Skin of body (tissue), 2 donors: ENCODE data around the gene MAP3K13. TPM values are rescaled to one million over a fixed set of nuclear protein-coding genes. Genes with fewer than 3 reads are reported as not detected.
"Not testable (repeated sequence)": the region's sequence is repeated elsewhere in the genome, so short reads cannot be mapped to it uniquely, and the experiment has no call there.

ENCODE experiments used
- DNase-seq: peaks from one replicate; lab custom pipeline; 2025; lab: John Stamatoyannopoulos, UW
- total RNA-seq: library from RNA; depleted of rRNA; stranded (reverse); fragments of >200 nt; gene quantifications from one replicate; pipeline ENCODE4 v1.2.3, GENCODE V29; 2014

Gene MAP3K13
- total RNA-seq, 1 donor from 2014 or later: 18.9 TPM

DNA sequence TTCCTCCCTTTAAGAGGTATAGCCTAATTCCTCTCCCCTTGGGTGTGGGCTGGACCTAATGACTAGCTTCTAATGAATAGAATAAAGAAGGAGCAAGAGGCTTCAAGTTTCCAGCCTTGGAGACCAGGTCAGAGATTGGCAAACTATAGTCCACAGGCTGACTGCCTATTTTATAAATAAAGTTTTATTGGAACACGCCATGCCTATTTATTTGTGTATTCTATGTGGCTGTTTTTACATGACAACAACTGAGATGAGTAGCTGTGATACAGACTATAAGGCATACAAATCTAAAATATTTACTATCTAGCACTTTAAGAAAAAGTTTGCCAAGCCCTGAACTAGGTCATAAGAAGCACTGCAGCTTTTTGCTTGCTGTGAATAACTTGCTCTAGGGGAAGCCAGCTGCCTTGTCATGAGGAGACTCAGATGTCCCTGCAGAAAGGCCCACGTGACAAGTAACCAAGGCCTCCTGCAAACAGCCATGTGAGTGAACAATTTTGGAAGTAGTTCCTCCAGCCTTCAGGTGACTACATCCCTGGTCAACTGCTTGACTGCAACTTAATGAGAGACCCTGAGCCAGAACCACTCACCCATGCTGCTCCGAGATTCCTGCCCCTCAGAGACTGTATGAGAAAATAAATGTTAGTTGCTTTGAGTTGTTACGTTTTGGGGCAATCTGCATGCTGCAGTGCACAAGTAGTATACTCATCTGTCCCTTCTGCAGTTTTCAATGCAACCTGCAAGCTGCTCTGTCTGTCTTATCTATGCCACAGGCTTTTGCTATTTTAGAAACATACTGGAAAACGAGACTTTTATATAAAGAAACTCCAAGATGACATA lies 21.1 kb upstream of the MAP3K13 start:
- no peak for DNase-seq

DNA sequence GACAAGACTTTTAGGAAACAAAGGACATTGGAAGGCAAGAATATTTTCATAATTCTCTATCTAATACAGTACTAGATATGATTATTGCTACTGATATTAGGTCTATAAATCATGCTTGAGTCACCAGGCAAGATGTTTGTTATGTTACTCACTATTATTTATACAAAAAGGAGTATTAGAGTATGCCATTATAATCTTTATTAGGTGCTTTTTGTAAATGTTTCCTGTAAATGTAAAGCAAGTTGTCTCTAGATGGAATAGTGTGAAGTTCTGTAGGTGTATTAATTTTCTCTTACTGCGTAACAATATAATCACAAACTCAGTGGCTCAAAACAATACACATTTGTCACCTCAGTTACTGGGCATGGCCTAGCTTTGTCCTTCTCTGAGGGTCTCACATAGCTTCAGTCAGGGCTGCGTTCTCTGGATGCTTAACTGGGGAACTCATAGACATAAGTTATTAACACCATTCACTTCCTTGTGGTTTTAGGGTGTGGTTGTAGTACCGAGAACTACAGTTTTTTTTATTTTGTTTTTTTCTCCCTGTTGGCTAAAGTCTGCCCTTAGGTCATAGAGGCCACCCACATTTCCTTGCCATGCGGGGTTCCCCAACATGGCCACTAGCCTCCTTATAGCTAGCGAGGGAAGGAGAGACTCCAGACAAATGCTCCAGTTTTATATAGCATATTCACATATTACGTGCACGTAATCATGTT lies 20.3 kb upstream of the MAP3K13 start:
- no peak for DNase-seq

DNA sequence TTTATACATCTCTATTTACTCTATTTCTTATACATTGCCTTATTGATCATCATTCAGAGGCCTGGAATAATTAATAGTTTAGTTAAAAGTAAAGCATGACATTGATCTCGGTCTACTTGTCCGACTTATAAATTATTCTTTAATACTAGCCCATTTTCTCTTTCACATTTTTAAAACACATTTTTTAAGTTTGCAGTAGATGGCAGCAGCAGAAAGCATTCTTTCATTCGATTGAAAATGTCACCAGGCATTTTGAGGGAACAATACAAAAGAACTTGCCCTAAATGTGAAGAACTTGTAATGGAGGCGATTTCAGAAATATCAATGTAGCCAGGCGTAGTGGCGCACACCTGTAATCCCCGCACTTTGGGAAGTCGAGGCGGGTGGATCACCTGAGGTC lies 15.5 kb upstream of the MAP3K13 start:
- no peak for DNase-seq

DNA sequence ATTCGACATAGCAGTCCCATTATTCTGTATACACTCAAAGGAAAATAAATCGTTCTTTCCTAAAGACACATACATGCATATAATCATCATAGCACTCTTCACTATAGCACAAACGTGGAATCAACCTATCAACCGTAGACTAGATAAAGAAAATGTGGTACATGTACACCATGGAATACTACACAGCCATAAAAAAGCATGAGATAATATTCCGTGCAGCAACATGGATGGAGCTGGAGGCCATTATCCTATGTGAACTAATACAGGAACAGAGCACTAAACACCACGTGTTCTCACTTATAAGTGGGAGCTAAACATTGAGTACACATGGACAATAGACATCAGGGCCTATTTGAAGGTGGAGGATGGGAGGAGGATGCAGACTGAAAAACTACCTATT lies 12.1 kb upstream of the MAP3K13 start:
- no peak for DNase-seq

DNA sequence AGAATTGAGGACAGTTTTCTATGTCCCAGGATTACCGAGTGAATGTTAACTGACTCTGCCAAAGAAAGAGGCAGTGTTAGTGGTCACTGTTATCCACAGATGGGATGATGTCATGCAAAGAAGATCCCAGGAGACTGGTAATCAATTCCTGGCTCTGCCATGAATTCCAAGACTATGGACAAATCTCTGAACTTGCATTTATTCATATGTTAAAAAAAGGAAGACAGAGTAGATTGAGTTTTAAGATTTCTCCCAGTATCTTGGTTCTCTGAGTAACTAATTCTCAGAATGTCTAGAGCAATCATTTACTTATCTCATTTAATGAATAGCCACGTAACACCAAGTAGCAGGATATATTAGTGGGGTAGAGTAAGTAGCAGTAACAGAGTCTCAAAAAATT lies 11.5 kb upstream of the MAP3K13 start:
- DNase-seq: no peak

DNA sequence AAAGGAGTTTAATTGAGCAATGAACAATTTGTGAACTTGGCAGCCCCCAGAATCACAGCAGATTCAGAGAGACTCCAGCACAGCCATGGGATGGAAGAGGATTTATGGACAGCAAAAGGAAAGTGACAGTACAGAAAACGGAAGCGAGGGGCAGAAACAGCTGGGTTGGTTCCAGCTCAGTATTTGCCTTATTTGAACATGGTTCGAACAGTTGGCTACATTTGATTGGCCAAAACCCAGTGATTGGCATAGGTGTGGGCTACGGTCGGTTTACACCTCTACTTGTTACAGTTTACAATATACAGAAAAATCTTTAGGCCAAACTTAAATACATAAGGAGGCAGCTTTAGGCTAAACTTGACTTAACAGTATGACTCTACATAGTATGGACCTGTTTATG lies 9.7 kb upstream of the MAP3K13 start:
- no peak for DNase-seq

DNA sequence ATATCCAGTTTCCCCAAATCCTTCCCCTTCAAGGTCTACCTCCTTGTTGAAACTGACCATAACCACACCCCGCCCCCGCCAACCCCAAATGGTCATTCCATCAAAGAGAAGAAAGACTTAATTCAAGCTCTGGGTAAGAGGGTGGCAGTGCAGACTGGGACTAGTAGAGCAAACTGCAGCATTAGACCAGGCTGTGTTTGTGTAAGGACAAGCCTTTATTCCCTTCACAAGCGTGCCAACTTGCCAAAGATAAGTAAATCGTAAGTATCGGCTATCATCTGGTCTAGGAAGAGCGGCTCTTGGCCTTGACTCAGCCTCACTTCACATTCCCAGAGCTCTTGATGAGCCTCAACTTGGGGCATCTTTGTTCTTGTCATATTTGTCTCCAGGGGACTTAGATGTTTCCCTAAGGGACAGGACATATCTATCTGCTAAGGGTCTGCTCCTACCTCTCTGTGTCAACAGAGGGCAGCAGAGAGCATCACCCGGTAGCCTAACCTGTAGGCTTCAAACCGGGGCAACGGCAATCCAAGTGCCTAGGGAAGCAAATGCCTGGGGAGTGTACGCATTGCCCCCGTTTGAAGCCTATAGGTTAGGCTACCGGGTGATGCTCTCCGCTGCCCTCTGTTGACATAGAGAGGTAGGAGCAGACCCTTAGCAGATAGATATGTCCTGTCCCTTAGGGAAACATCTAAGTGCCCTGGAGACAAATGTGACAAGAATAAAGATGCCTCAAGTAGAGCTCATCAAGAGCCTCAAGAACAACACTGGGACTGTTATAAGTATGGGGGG lies 8.9 kb upstream of the MAP3K13 start:
- DNase-seq: no peak

DNA sequence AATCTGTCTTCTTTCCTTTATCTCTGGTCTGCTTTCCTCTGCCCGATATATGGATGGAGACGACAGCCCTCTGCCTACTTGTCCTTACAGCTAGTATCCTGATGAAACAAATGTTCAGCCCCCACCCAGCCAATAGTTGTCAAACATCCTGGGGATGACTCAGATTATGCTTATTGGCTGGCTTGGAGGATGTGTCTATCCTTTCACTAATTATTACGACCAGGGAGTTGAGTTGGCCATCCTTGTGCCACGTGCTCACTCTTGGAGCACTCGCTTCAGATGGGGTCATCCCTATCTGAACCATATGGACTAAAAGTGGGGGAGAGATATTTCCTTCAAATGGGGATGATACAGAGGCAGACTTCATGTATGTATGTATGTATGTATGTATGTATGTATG lies 6.4 kb upstream of the MAP3K13 start:
- DNase-seq: no peak

DNA sequence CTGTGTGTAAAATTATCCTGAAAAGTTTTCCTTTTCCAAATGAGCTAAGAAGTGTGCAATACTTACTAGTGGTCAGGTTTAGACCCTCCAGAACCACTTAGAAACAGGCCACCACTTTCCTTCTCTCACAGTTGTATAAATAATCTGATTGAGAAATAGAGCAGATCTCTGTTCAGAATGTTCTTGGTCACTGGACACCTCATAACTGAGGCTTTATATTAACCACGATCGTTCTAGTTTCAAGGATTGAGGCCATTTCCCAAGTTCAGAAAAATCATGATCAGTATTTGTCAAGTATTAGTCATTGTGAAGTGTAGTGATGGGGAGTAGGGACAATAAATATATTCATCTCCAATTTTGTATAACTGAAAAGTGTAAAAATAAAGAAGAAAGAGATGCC lies 1.0 kb upstream of the MAP3K13 start:
- no peak for DNase-seq

DNA sequence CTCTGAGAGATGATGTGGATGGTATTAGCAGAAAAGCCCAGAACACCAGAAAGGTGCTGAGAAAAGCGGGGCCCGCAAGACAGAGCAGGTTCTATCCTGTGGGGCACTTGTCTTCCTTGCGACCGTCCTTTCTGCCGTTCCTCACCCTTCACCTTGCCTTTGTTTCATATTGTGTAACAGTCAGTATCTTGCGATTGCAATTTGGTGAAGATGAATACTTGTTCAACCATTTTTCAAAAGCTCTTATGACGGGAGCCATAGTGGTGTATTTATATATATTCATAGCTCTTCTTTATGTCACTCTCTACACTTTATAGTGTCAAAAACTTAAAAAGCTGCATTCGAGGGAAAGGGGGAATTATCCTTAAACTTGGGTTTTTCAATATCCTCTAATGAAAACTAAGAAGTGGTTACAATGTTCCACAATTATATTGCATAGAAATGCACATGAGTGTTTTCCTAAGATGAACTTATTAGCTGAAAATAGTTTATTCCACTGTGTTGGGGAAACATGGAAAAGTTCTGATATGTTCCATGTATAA lies 797 bp downstream of the MAP3K13 start:
- DNase-seq: no peak

DNA sequence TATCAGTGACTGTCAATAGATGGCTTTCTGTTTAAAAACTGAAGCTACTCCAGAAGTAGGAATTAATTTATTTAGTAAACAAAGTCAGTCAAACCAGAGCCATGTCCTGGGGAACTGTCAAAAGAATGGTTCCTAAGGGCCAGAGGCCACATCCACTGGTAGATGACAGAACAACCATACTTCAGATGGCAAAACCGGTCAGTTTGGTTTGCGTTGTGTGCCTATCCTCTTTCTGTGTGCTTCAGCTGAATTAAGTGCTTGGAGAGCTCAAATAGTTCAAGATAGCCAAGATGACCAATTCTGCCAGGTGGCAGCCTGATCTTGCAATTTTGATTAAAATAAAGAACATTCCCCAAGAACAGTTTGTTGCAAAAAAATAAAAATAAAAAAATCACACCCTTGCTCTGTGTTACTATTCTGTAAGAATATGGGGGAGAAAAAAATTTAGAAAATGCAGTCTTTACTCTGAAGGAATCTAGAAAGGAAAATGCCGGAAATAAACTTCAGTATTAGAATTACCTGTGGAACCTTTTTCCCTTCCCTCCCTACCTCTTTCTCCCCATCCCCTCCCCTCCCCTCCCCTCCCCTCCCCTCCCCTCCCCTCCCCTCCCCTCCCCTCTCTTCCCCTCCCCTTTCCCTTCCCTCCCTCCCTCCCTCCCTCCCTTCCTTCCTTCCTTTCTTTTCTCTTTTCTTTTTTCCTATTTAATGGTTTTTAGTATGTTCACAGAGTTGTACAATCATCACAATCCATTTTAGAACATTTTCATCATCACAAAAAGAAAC lies 2.5 kb downstream of the MAP3K13 start:
- DNase-seq: no peak

DNA sequence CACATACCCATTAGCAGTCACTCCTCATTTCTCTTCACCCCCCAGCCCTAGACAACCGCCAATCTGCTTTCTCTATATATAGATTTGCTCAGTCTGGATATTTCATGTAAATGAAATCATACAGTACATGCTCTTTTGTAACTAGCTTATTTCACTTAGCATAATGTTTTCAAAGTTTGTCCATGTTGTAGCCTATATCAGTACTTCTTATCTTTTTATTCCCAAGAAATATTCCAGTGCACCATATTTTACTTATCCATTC lies 3.1 kb downstream of the MAP3K13 start:
- DNase-seq: no peak

DNA sequence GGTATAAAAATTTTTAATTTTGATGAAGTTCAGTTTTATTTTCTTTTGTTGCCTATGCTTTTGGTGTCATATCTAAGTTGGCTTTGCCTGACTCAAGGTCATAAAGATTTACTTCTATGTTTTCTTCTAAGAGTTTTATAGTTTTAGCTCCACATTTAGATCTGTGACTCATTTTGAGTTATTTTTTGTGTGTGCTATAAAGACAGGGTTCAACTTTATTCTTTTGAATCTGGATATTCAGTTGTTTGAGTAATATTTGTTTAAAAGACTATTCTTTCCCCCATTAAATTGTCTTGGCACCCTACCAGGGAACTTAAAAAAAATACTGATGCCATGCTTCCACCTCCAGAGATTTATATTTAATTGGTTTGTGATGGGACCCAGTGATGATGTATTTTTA lies 4.0 kb downstream of the MAP3K13 start:
- no peak for DNase-seq

DNA sequence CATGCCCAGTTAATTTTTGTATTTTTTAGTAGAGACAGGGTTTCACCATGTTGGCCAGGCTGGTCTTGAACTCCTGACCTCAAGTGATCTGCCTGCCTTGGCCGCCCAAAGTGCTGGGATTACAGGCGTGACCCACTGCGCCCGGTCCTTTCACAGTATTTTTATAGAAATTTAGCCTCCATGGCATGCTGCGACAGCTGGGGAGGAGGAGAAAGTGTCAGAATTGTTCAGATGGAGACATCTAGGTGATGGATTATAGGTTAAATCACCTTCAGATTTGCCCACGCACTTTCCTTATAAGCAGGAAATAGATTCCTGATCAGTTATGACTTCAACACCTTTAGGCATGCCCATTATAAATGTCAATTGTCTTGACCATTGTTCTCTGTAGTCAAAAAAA lies 7.4 kb downstream of the MAP3K13 start:
- not testable (repeated sequence) for DNase-seq

DNA sequence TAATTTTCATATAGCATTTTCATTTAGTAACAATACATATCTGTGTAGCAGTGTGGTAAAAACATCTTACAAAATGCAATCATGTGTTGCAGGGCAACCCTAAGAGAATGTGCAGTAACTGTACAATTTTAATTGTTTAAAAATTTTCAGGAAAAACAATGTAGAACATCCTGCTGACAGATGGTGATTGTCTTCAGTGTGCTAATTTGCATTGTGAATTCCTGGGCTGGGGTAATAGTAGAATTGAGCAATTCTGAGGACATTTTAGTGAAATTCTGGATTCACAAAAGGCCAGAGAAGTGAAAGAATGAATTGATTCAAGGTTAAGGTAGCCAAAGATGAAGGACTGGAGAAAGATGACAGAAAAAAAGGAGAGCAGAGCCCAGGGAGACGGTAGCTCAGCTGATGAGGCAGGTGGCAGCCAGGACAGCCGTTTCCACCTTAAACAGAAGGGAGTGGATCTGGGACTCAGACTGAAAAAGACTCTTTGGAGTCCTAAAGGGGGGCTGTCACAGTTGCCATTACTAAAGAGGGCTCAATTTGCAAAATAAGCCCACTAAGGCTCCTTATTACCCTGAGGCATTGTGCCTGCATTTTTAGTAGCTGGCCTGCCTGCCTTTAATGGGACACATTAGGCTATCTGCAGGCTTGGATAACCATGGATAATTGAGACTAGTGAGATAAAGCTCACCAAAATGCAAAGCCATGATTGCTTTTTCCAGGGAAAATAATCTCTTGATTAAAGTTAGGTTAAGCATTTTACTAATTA lies 8.6 kb downstream of the MAP3K13 start:
- no peak for DNase-seq

DNA sequence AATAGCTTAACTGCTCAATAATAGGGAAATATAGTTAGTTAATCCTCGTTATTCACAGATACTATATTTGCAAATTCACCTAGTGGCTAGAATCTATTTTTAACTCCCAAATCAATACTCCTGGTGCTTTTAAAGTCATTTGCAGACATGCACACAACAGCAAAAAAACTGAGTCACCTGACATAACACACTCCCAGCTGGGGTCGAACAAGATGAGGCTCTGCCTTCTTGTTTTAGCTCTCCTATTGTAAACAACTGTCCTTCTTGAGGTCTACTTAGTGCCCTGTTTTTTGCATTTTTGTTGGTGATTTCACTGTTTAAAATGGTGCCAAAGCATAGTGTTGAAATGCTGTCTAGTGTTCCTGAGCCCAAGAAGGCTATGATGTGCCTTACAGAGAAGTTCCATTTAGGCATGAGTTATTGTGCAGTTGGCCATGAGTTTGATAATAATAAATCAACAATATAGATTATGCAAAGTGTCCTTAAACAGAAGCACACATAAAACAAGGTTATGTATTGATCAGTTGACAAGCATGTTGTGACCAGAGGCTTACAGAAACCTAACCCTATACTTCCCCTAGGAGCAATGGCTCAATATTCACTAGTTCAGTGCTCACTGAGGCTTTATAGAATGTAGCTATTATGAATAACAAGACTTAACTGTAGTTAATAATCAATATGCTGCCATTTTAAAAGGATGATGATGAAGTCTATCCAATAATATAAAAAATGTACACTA lies 18.6 kb downstream of the MAP3K13 start:
- DNase-seq: no peak

DNA sequence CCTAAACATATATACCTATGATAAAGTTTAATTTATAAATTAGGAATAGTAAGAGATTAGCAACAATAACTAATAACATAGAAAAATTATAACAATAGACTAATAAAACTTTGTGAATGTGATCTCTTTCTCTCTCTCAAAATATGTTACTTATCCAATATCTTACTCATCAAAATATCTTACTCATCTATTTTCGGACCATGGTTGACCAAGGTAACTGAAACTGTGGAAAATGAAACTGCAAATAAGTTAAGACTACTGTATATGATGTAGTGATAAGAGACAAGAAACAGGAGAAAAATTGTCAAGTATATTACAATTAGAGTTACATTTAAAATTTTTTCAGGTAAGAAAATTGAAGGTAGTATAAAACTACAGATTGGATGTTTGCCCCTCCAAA lies 19.2 kb downstream of the MAP3K13 start:
- no peak for DNase-seq

DNA sequence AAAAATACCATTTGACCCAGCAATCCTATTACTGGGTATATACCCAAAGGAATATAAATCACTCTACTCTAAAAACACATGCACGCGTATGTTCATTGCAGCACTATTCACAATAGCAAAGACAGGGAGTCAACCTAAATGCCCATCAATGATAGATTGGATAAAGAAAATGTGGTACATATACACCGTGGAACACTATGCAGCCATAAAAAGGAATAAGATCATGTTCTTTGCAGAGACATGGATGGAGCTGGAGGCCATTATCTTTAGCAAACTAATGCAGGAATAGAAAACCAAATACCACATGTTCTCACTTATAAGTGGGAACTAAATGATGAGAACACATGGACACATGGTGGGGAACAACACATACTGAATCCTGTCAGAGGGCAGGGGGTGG lies 23.6 kb downstream of the MAP3K13 start:
- DNase-seq: not testable (repeated sequence)

DNA sequence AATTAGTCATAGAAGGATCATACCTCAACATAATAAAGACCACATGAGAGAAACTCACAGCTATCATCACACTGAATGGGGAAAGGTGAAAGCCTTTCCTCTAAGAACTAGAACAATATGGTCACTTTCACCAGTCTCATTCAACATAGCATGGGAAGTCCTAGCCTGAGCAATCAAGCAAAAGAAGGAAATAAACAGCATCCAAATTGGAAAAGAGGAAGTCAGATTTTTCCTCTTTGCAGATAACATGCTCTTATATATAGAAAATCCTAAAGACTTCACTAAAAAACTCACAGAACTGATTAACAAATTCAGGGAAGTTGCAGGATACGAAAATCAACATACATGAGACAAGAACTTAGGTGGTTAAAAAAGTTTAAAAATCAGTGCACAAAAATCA lies 24.7 kb downstream of the MAP3K13 start:
- no peak for DNase-seq

DNA sequence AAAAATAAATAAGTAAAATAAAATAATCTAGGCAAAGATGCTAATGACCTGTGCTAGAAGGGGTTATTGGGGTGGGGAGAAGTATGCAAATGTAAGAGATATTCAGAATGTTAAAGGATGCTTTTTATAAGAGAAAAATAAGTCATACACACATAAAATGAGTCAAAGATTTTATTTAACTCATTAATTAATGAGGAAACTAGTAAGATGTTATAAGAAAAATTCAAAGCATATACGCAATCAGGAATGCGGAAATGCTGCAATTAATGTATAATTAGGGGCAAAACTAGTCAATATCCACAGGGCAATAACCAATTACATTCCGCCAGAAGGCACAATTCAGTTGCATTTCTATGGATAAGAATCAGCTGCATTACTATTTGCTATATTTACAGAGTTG lies 30.1 kb downstream of the MAP3K13 start:
- no peak for DNase-seq
